Chondrocyte (in vitro differentiated cells): Measurements from ENCODE around the gene CMTM8. TPM values are rescaled to one million over a fixed set of nuclear protein-coding genes. Genes with fewer than 3 reads are reported as not detected.
"Not testable (repeated sequence)": the region's sequence is repeated elsewhere in the genome, so short reads cannot be mapped to it uniquely, and the experiment has no call there.

Experiments used
- DNase-seq: peaks from one replicate; pipeline ENCODE4 v3.0.0; 2021; ENCODE audit warnings: mixed read lengths, low spot score
- H3K27ac Mint-ChIP-seq: one replicate; pipeline ENCODE4 v1.8.0; 2021; ENCODE audit warnings: mild to moderate bottlenecking, moderate library complexity, mixed read lengths; ENCODE audit not compliant: unreplicated experiment
- H3K27me3 Mint-ChIP-seq: 2 replicates; pipeline ENCODE4 v1.8.0; 2021; ENCODE audit warnings: low read depth, mixed read lengths
- H3K36me3 Mint-ChIP-seq: 2 replicates; pipeline ENCODE4 v1.8.0; 2021; ENCODE audit warnings: low read depth, mixed read lengths
- H3K4me1 Mint-ChIP-seq: 2 replicates; pipeline ENCODE4 v1.8.0; 2021; ENCODE audit warnings: low read depth, mild to moderate bottlenecking, mixed read lengths
- H3K4me3 Mint-ChIP-seq: one replicate; pipeline ENCODE4 v1.8.0; 2021; ENCODE audit warnings: mild to moderate bottlenecking, moderate library complexity, mixed read lengths; ENCODE audit not compliant: unreplicated experiment
- H3K9me3 Mint-ChIP-seq: 2 replicates; pipeline ENCODE4 v1.8.0; 2021; ENCODE audit warnings: low read depth, mixed read lengths
- CTCF ChIP-seq: fragments of 200-600 bp; sonication (generic); IDR thresholded peaks from 2 replicates; pipeline ENCODE4 v1.5.0; 2021; ENCODE audit warnings: antibody characterized with exemption, mild to moderate bottlenecking, moderate library complexity
- long read RNA-seq: library from polyadenylated mRNA; stranded (forward); transcript quantifications from one replicate; pipeline ENCODE4 v2.0.0, GENCODE V29; 2021
- total RNA-seq: library from RNA; stranded (reverse); gene quantifications from 3 replicates; pipeline ENCODE4 v1.2.1, GENCODE V29; 2021

Gene CMTM8, protein sequence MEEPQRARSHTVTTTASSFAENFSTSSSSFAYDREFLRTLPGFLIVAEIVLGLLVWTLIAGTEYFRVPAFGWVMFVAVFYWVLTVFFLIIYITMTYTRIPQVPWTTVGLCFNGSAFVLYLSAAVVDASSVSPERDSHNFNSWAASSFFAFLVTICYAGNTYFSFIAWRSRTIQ
- 2.3 to 3.7 TPM (median 2.5 TPM) in 3 replicates for total RNA-seq
- long read RNA-seq, transcript CMTM8-201 (4 exons, 1,174 nt): major isoform, 5 of 5 reads
- long read RNA-seq, partial matches to known transcripts: 0 of 5 reads
- long read RNA-seq, other reads (novel, unspliced or antisense): 0 of 5 reads

DNA sequence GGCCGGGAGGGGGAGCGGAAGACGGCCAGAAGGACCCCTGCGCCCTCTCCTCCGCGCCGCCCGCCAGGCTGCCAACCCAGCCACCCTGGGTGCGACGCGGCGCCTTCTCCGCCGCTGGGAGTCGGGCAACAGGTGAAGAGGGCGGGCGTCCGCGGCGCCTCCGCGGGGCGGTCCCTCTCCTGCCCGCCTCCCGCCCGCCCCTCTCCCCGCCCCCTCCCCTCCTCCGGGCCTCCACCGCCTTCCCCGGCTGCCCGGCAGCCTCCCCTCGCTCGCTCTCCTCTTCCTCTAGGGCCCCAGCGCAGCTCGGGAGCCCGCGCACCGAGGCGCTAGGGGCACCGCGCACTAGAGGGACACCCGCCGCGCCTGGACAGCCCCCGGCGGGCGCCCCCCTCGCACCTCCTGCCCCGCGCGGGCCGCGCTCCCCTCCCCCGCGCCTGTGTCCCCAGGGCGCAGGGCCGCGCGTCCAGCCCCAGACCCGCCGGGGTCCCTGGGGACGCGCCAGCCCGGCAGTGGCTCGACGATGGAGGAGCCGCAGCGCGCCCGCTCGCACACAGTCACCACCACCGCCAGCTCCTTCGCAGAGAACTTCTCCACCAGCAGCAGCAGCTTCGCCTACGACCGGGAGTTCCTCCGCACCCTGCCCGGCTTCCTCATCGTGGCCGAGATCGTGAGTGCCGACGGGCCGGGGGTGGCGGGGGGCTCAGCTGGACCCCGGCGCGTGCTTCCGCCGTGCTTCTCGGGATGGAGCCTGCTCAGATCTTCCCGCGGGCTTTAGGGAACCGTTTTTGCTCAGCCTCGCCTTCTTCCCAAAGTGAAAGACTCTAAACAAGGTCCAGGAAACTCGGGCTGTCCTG is at the start of gene CMTM8:
Gene CMTM8, plus strand, starts transcription at position 228 of the 854 bp plus-strand sequence. Its CDS starts 293 bp downstream, at position 521.
- H3K27ac Mint-ChIP-seq: peak within 1 kb of the TSS; percentile 54
- no peaks in the 10 kb centered on the region for H3K36me3 Mint-ChIP-seq
- H3K4me3 Mint-ChIP-seq: peak within 1 kb of the TSS; percentile 82
- peaks cover 22% of the 10 kb centered on the region for H3K4me1 Mint-ChIP-seq
- H3K9me3 Mint-ChIP-seq: peaks cover 8% of the 10 kb centered on the region
- no peak for DNase-seq
- no peak for TF ChIP-seq CTCF
- no peaks in the 10 kb centered on the region for H3K27me3 Mint-ChIP-seq

- TF ChIP-seq CTCF: no peak
- Mint-ChIP-seq H3K4me3 (no peak overlapping the region), H3K27me3 (no peaks in the 10 kb centered on the region), H3K4me1 (no peaks in the 10 kb centered on the region), H3K9me3 (no peaks in the 10 kb centered on the region), H3K36me3 (no peaks in the 10 kb centered on the region), H3K27ac (no peak overlapping the region)
- DNase-seq: no peak
Observed at GRCh38 chr3:32189693-32190092, 48.8 kb upstream of the CMTM8 start.

- H3K9me3 Mint-ChIP-seq, H3K4me3 Mint-ChIP-seq, H3K36me3 Mint-ChIP-seq, H3K27me3 Mint-ChIP-seq, H3K27ac Mint-ChIP-seq, DNase-seq, H3K4me1 Mint-ChIP-seq: not testable (repeated sequence)
Observed at GRCh38 chr3:32190556-32190955, 47.9 kb upstream of the CMTM8 start.

DNA sequence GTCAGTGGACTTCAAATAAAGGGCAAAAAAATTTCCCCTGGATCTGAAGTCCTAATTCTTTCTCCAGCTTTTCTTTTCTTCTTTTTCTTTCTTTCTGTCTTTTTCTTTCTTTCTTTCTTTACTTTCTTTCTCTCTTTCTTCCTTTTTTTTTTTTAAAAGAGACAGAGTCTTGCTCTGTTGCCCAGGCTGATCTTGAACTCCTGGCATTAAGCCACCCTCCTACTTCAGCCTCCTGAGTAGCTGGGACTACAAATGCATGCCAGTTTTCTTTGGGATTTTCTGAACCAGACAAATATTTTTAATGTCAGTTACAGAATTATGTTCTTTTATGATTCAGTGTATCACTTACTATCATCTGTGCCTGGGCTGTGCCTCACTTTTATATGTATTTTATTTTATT is 45.4 kb upstream of the CMTM8 start:
- Mint-ChIP-seq H3K27ac (no peak overlapping the region), H3K4me3 (no peak overlapping the region), H3K4me1 (peaks cover 3% of the 10 kb centered on the region), H3K9me3 (no peaks in the 10 kb centered on the region), H3K27me3 (no peaks in the 10 kb centered on the region), H3K36me3 (no peaks in the 10 kb centered on the region)
- no peak for DNase-seq
- no peak for TF ChIP-seq CTCF

- H3K27me3 Mint-ChIP-seq: no peaks in the 10 kb centered on the region
- H3K4me3 Mint-ChIP-seq: no peak overlapping the region
- no peaks in the 10 kb centered on the region for H3K36me3 Mint-ChIP-seq
- H3K9me3 Mint-ChIP-seq: no peaks in the 10 kb centered on the region
- no peak for TF ChIP-seq CTCF
- H3K27ac Mint-ChIP-seq: no peak overlapping the region
- DNase-seq: no peak
- H3K4me1 Mint-ChIP-seq: peaks cover 3% of the 10 kb centered on the region
Observed at GRCh38 chr3:32194653-32195052, 43.8 kb upstream of the CMTM8 start.
